Measurements from ENCODE around the gene VWA3B. TPM values are rescaled to one million over a fixed set of nuclear protein-coding genes. Genes with fewer than 3 reads are reported as not detected.
A peak's percentile ranks its signal among the peaks of the same experiment; 100 is the strongest.

VWA3B gene
- total RNA-seq, 1 donor from 2014 or later = not detected

DNA sequence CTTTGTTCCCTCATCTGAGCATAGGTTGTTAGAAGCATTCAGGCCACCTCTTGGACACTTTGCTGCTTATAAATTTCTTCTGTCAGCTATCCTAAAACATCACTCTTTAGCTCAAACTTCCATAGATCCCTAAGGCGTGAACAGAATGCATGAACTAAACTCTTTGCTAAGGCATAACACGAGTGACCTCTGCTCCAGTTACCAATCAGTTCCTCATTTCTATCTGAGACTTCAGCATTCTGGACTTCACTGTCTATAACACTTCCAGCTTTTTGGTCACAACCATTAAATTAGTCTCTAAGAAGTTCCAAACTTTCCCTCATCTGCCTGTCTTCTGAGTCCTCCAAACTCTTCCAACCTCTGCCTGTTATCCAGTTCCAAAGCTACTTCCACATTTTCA is 8.3 kb upstream of the VWA3B start:
- TF ChIP-seq, protein P1, sequence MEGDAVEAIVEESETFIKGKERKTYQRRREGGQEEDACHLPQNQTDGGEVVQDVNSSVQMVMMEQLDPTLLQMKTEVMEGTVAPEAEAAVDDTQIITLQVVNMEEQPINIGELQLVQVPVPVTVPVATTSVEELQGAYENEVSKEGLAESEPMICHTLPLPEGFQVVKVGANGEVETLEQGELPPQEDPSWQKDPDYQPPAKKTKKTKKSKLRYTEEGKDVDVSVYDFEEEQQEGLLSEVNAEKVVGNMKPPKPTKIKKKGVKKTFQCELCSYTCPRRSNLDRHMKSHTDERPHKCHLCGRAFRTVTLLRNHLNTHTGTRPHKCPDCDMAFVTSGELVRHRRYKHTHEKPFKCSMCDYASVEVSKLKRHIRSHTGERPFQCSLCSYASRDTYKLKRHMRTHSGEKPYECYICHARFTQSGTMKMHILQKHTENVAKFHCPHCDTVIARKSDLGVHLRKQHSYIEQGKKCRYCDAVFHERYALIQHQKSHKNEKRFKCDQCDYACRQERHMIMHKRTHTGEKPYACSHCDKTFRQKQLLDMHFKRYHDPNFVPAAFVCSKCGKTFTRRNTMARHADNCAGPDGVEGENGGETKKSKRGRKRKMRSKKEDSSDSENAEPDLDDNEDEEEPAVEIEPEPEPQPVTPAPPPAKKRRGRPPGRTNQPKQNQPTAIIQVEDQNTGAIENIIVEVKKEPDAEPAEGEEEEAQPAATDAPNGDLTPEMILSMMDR (conservative IDR thresholded peaks at IDR 0.05) = no peak
- Mint-ChIP-seq H3K4me1 (peaks cover 6% of the 10 kb centered on the region), H3K27ac (ENCODE audit: unreplicated experiment) (no peak overlapping the region), H3K9me3 (peaks cover 4% of the 10 kb centered on the region), H3K4me3 (no peak overlapping the region), H3K36me3 (ENCODE audit: low read depth) (peaks cover 2% of the 10 kb centered on the region), H3K27me3 (ENCODE audit: low read depth) (peaks cover 7% of the 10 kb centered on the region)
- no peak for DNase-seq (ENCODE audit: low read depth, low spot score)

DNA sequence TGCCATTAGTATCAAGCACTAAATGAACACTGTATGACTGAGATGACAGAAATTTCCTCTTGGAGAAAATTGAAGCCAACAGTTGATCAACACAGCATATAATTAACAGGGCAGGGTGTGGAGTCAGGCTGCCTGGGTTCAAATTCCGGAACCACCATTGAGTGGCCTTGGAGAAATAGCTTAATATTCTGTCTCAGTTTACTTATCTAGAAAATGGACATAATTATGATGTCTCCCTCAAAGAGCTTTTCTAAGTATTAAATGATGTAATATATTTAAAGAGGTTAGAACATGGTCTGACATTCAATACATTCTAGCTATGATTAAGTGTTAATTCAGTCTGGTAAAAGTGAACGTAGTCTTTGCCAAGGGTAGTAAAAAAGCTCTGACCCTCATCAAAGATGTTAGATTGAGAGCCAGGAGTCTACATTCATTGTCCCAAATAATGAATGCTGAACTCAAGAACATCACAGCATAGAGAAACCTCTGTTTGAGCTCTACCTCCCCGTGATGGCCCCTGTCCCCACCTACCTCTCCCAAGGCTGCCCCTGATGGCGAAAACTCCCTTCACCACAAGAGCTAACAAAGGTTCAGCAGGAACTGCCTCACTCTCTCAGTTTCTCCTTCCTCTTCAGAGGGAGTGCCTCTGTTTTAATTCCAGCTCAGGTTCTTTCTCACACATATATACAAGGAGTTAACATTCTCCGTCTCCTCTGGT is 2.7 kb upstream of the VWA3B start:
- TF ChIP-seq, protein P1 (conservative IDR thresholded peaks at IDR 0.05) = no peak
- H3K27ac Mint-ChIP-seq (ENCODE audit: unreplicated experiment) = no peak overlapping the region
- peaks cover 4% of the 10 kb centered on the region for H3K9me3 Mint-ChIP-seq
- H3K27me3 Mint-ChIP-seq (ENCODE audit: low read depth) = peaks cover 61% of the 10 kb centered on the region
- DNase-seq (ENCODE audit: low read depth, low spot score) = no peak
- peaks cover 14% of the 10 kb centered on the region for H3K4me1 Mint-ChIP-seq
- H3K4me3 Mint-ChIP-seq = no peak overlapping the region
- H3K36me3 Mint-ChIP-seq (ENCODE audit: low read depth) = no peaks in the 10 kb centered on the region

DNA sequence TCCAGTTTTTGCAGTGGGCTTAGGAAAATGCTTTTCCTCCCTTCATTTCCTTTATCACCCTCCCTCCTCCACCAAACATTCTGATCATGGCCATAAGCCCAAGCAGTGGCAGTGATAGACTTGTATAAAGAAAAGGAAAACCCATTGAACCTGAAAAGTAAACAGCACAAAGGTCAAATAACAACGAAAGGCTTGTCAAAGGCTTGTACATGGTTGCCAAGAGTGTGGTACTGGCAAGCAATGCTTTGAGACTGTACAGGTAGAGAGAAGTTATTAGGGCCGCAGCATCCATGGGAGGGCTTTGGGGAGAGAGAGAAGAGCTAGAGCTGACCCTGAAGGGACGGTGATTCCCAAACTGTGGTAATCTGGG is 2.1 kb upstream of the VWA3B start:
- no peak for DNase-seq (ENCODE audit: low read depth, low spot score)
- Mint-ChIP-seq H3K36me3 (ENCODE audit: low read depth) (no peaks in the 10 kb centered on the region), H3K9me3 (peaks cover 4% of the 10 kb centered on the region), H3K27ac (ENCODE audit: unreplicated experiment) (no peak overlapping the region), H3K27me3 (ENCODE audit: low read depth) (peaks cover 61% of the 10 kb centered on the region), H3K4me1 (peaks cover 14% of the 10 kb centered on the region), H3K4me3 (peak overlapping the region; percentile 5)
- TF ChIP-seq, protein P1 (conservative IDR thresholded peaks at IDR 0.05) = no peak

DNA sequence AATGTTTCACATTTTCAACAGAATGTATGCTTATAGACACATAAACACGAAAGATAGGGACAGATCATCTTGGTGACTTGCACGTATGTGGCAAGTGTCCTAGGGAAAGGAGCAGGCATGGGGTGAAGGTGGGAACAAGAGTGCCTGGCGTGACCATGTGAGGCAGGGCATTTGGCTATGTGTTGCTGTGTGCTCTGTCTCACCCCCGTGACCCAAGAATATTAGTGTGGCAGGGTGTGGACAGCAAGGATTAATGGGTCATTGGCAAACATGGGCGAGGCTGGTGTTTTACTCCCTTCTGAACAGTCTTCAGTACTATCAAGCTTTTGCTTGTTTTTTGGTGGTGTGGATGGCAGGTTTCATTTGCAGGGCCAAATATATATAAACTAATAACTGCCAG is 1.3 kb upstream of the VWA3B start:
- no peak for DNase-seq (ENCODE audit: low read depth, low spot score)
- Mint-ChIP-seq H3K4me1 (peaks cover 14% of the 10 kb centered on the region), H3K4me3 (peak overlapping the region; percentile 71), H3K27me3 (ENCODE audit: low read depth) (peaks cover 66% of the 10 kb centered on the region), H3K27ac (ENCODE audit: unreplicated experiment) (no peak overlapping the region), H3K9me3 (peaks cover 3% of the 10 kb centered on the region), H3K36me3 (ENCODE audit: low read depth) (no peaks in the 10 kb centered on the region)
- TF ChIP-seq, protein P1 (conservative IDR thresholded peaks at IDR 0.05) = no peak

DNA sequence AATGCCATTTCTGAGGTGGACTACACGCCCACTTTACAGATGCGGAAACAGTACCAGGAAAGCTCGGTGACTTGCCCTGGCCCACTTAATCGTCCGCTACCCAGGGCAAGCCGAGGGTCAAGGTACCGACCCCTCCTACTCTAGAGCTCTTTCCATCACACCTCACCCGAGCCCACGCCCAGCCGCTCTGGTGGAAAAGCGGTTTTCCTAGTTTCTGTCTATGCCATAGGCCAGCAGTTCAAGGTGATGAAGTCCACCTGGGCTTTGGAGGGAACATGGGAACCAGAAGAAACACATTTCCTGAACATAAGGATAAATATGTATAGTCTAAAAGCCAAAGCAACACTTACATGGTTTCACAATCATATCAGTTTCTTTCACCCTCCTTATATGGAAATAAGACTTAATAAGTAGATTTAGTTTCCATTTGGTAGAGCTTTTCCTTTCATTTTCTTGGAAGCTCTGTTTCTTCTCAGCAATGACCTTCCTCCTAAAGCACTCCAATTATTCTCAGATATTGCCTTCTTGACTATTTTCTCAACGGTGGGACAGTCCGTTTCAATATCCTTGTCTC is 567 bp downstream of the VWA3B start:
- TF ChIP-seq, protein P1 (conservative IDR thresholded peaks at IDR 0.05) = no peak
- Mint-ChIP-seq H3K36me3 (ENCODE audit: low read depth) (no peaks in the 10 kb centered on the region), H3K27ac (ENCODE audit: unreplicated experiment) (no peak overlapping the region), H3K4me1 (peaks cover 8% of the 10 kb centered on the region), H3K4me3 (peak overlapping the region; percentile 87), H3K27me3 (ENCODE audit: low read depth) (peaks cover 70% of the 10 kb centered on the region), H3K9me3 (no peaks in the 10 kb centered on the region)
- no peak for DNase-seq (ENCODE audit: low read depth, low spot score)

All from neural crest cell (in vitro differentiated cells).